Smooth muscle cell (in vitro differentiated cells): Measurements from ENCODE around the gene RIC3. TPM values are rescaled to one million over a fixed set of nuclear protein-coding genes. Genes with fewer than 3 reads are reported as not detected.

ENCODE experiments used
- DNase-seq: peaks from one replicate; lab custom pipeline; 2025; ENCODE audit not compliant: unreplicated experiment; lab: John Stamatoyannopoulos, UW
- H2AFZ ChIP-seq: fragments of 200-600 bp; sonication (generic); 2 replicates; pipeline ENCODE4 v1.6.0; 2016; ENCODE audit warnings: antibody characterized with exemption, low read depth, mild to moderate bottlenecking
- H3F3A ChIP-seq: fragments of 200-600 bp; sonication (generic); 2 replicates; pipeline ENCODE4 v1.6.0; 2017; ENCODE audit warnings: antibody characterized with exemption, low read depth
- H3K27ac ChIP-seq: fragments of 200-600 bp; sonication (generic); 2 replicates; pipeline ENCODE4 v1.5.1; 2016; ENCODE audit warnings: low read depth, mild to moderate bottlenecking
- H3K27me3 ChIP-seq: fragments of 200-600 bp; sonication (generic); 2 replicates; pipeline ENCODE4 v1.6.1; 2016; ENCODE audit warnings: low read depth, mild to moderate bottlenecking
- H3K36me3 ChIP-seq: fragments of 200-600 bp; sonication (generic); 2 replicates; pipeline ENCODE4 v1.5.1; 2016; ENCODE audit warnings: low read depth
- H3K4me1 ChIP-seq: fragments of 200-600 bp; sonication (generic); 2 replicates; pipeline ENCODE4 v1.5.1; 2016; ENCODE audit warnings: low read depth
- H3K4me2 ChIP-seq: fragments of 200-600 bp; sonication (generic); 2 replicates; pipeline ENCODE4 v1.6.0; 2016; ENCODE audit warnings: mild to moderate bottlenecking
- H3K4me3 ChIP-seq: fragments of 200-600 bp; sonication (generic); 2 replicates; pipeline ENCODE4 v1.5.1; 2016; ENCODE audit warnings: mild to moderate bottlenecking
- H3K79me2 ChIP-seq: fragments of 200-600 bp; sonication (generic); 2 replicates; pipeline ENCODE4 v1.6.0; 2016; ENCODE audit warnings: low read depth, mild to moderate bottlenecking
- H3K9ac ChIP-seq: fragments of 200-600 bp; sonication (generic); 2 replicates; pipeline ENCODE4 v1.6.0; 2016; ENCODE audit warnings: low read depth
- H3K9me3 ChIP-seq: fragments of 200-600 bp; sonication (generic); replicated peaks from 2 replicates; pipeline ENCODE4 v1.5.1; 2016; ENCODE audit warnings: low read depth
- H4K20me1 ChIP-seq: fragments of 200-600 bp; sonication (generic); 2 replicates; pipeline ENCODE4 v1.6.0; 2016; ENCODE audit warnings: low read depth
- WGBS: methylation state at CpG from one replicate; pipeline ENCODE4 v1.1.7; 2016; ENCODE audit warnings: low lambda C conversion rate; 5-methylcytosine and 5-hydroxymethylcytosine counted together
- polyA plus RNA-seq: library from polyadenylated mRNA; unstranded; fragments of >200 nt; fragmentation: Nextera tagmentation; extraction: Ambion mirVana; gene quantifications from 2 replicates; pipeline ENCODE4 v1.2.1, GENCODE V29; 2016
- total RNA-seq: library from RNA; depleted of rRNA; stranded (reverse); fragments of >200 nt; gene quantifications from 2 replicates; pipeline ENCODE4 v1.2.3, GENCODE V29; 2014
- TF ChIP-seq, protein P1 (sequence below): fragments of 200-600 bp; sonication (generic); IDR thresholded peaks from 2 replicates; pipeline ENCODE4 v1.5.1; 2017; ENCODE audit warnings: borderline replicate concordance, mild to moderate bottlenecking, antibody characterized with exemption; ENCODE audit not compliant: insufficient read depth, poor library complexity, severe bottlenecking

RIC3 gene
- total and polyA plus RNA-seq, 2 experiments from 2014 or later = 0.35 to 3.1 TPM

DNA sequence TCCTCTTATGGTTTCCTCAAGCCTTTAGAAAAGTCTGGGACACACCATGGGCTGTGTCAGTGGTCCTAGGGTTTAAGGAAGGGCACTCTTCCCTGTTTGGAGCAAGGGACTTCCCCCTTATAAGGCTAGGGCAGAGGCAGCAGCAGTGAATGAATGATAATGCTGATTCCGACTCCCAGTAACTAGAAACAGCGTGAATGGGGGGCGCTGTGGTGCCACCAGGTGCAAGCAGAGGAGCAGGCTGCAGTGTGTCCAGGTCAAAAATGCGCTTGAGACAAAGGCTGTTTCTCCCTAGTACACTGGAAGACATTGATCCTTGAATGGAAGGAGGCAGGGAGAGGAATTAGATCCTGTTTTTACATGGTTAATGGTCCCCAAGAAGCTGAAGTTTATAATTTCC lies 11.6 kb upstream of the RIC3 start:
- WGBS = 44% methylated on average over 4 of the region's 4 CpGs
- no peaks in the 10 kb centered on the region for H3K4me1 ChIP-seq
- H3K27ac ChIP-seq = no peak overlapping the region
- H3K9ac ChIP-seq = no peak overlapping the region
- no peaks in the 10 kb centered on the region for H3F3A ChIP-seq
- H2AFZ ChIP-seq = no peak overlapping the region
- no peak overlapping the region for H3K4me2 ChIP-seq
- no peaks in the 10 kb centered on the region for H3K36me3 ChIP-seq
- TF ChIP-seq, protein P1, sequence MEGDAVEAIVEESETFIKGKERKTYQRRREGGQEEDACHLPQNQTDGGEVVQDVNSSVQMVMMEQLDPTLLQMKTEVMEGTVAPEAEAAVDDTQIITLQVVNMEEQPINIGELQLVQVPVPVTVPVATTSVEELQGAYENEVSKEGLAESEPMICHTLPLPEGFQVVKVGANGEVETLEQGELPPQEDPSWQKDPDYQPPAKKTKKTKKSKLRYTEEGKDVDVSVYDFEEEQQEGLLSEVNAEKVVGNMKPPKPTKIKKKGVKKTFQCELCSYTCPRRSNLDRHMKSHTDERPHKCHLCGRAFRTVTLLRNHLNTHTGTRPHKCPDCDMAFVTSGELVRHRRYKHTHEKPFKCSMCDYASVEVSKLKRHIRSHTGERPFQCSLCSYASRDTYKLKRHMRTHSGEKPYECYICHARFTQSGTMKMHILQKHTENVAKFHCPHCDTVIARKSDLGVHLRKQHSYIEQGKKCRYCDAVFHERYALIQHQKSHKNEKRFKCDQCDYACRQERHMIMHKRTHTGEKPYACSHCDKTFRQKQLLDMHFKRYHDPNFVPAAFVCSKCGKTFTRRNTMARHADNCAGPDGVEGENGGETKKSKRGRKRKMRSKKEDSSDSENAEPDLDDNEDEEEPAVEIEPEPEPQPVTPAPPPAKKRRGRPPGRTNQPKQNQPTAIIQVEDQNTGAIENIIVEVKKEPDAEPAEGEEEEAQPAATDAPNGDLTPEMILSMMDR = no peak
- H4K20me1 ChIP-seq = no peaks in the 10 kb centered on the region
- no peaks in the 10 kb centered on the region for H3K79me2 ChIP-seq
- no peaks in the 10 kb centered on the region for H3K9me3 ChIP-seq
- DNase-seq = no peak
- peaks cover 13% of the 10 kb centered on the region for H3K27me3 ChIP-seq
- no peak overlapping the region for H3K4me3 ChIP-seq

DNA sequence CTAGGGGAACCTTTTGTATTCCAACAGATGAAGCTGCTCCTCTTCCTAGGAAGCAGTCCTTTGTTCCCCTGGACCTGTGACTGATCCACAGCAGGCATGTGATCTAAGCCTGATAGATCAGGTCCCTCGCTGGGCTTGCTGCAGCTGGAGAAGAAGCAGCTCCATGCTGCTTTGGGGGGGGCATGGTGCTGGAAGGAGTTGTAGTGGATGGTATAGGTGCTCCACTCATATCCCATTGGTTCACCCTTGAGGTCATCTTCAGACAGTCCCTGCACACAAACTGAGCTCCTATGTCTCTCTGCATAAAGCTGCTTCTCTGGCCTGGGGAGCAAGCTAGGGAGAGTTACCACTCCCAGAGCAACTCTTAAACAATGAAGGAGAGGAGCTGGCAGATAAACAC lies 9.5 kb upstream of the RIC3 start:
- H3K27me3 ChIP-seq = peaks cover 19% of the 10 kb centered on the region
- H3K9me3 ChIP-seq = no peaks in the 10 kb centered on the region
- no peak overlapping the region for H3K9ac ChIP-seq
- no peak overlapping the region for H3K4me3 ChIP-seq
- no peak for DNase-seq
- no peak overlapping the region for H3K27ac ChIP-seq
- no peaks in the 10 kb centered on the region for H4K20me1 ChIP-seq
- no peaks in the 10 kb centered on the region for H3F3A ChIP-seq
- H3K36me3 ChIP-seq = no peaks in the 10 kb centered on the region
- WGBS = 74% methylated on average over 1 of the region's 1 CpG
- H2AFZ ChIP-seq = no peak overlapping the region
- H3K79me2 ChIP-seq = no peaks in the 10 kb centered on the region
- no peak overlapping the region for H3K4me2 ChIP-seq
- TF ChIP-seq, protein P1 = no peak
- no peaks in the 10 kb centered on the region for H3K4me1 ChIP-seq

GRCh38 chr11:8177136-8177535 lies 8.3 kb upstream of the RIC3 start:
- Histone ChIP-seq H3K36me3 (no peaks in the 10 kb centered on the region), H3K79me2 (no peaks in the 10 kb centered on the region), H3K4me3 (no peak overlapping the region), H3K4me2 (no peak overlapping the region), H4K20me1 (no peaks in the 10 kb centered on the region), H3F3A (no peaks in the 10 kb centered on the region), H2AFZ (no peak overlapping the region), H3K9me3 (no peaks in the 10 kb centered on the region), H3K4me1 (no peaks in the 10 kb centered on the region), H3K27ac (no peak overlapping the region), H3K9ac (no peak overlapping the region), H3K27me3 (peaks cover 19% of the 10 kb centered on the region)
- TF ChIP-seq, protein P1 = no peak
- WGBS = 71% methylated on average over 5 of the region's 5 CpGs
- DNase-seq = no peak

GRCh38 chr11:8167796-8168195 lies 1.0 kb downstream of the RIC3 start:
- Histone ChIP-seq H3K4me2 (no peak overlapping the region), H3F3A (no peaks in the 10 kb centered on the region), H3K27ac (no peak overlapping the region), H2AFZ (no peak overlapping the region), H3K4me1 (peaks cover 14% of the 10 kb centered on the region), H3K36me3 (no peaks in the 10 kb centered on the region), H3K4me3 (no peak overlapping the region), H3K9me3 (no peaks in the 10 kb centered on the region), H3K9ac (no peak overlapping the region), H3K27me3 (peaks cover 57% of the 10 kb centered on the region), H4K20me1 (no peaks in the 10 kb centered on the region), H3K79me2 (no peaks in the 10 kb centered on the region)
- 62% methylated on average over 4 of the region's 4 CpGs for WGBS
- TF ChIP-seq, protein P1 = no peak
- DNase-seq = no peak
